RPMI7951 (cell line): ENCODE results near the gene LDLRAD4. TPM values are rescaled to one million over a fixed set of nuclear protein-coding genes. Genes with fewer than 3 reads are reported as not detected.
A peak's percentile ranks its signal among the peaks of the same experiment; 100 is the strongest.

Experiments used
- DNase-seq: peaks from one replicate; pipeline ENCODE4 v3.0.0-alpha.2; 2012; ENCODE audit warnings: low read depth
- total RNA-seq: library from RNA; depleted of rRNA; stranded (reverse); fragments of >200 nt; shearing (Covaris generic); gene quantifications from 2 replicates; pipeline ENCODE4 v1.2.3, GENCODE V29; 2014

Gene LDLRAD4
- total RNA-seq, 1 experiment from 2014 or later, result 0.24 TPM

GRCh38 chr18:13369756-13370510 is 151.4 kb downstream of the LDLRAD4 start:
- peak; percentile 8 for DNase-seq

- DNase-seq, result no peak
Measured at GRCh38 chr18:13370995-13371625, 152.6 kb downstream of the LDLRAD4 start.

- no peak for DNase-seq
Measured at GRCh38 chr18:13371689-13372418, 153.3 kb downstream of the LDLRAD4 start.

GRCh38 chr18:13372531-13372951 is 154.0 kb downstream of the LDLRAD4 start:
- DNase-seq, result no peak

GRCh38 chr18:13374096-13374467 is 155.5 kb downstream of the LDLRAD4 start:
- DNase-seq, result no peak

GRCh38 chr18:13374468-13375301 is 156.1 kb downstream of the LDLRAD4 start:
- DNase-seq, result peak; percentile 59

- peak; percentile 89 for DNase-seq
Measured at GRCh38 chr18:13375302-13376255, 157.0 kb downstream of the LDLRAD4 start.

- peak; percentile 86 for DNase-seq
Measured at GRCh38 chr18:13376298-13376840, 157.8 kb downstream of the LDLRAD4 start.

- DNase-seq, result no peak
Measured at GRCh38 chr18:13376841-13377351, 158.3 kb downstream of the LDLRAD4 start.

- peak; percentile 75 for DNase-seq
Measured at GRCh38 chr18:13377496-13377895, 158.9 kb downstream of the LDLRAD4 start.

- no peak for DNase-seq
Measured at GRCh38 chr18:13378150-13378549, 159.6 kb downstream of the LDLRAD4 start.

GRCh38 chr18:13379062-13379865 is 160.7 kb downstream of the LDLRAD4 start:
- DNase-seq, result no peak

GRCh38 chr18:13379930-13380690 is 161.6 kb downstream of the LDLRAD4 start:
- no peak for DNase-seq

GRCh38 chr18:13380691-13381070 is 162.1 kb downstream of the LDLRAD4 start:
- no peak for DNase-seq

- no peak for DNase-seq
Measured at GRCh38 chr18:13381331-13381730, 162.8 kb downstream of the LDLRAD4 start.

- peak; percentile 69 for DNase-seq
Measured at GRCh38 chr18:13381944-13382365, 163.4 kb downstream of the LDLRAD4 start.

GRCh38 chr18:13382366-13382953 is 163.9 kb downstream of the LDLRAD4 start:
- peak; percentile 44 for DNase-seq
